Umbilical cord (tissue), 2 donors: ENCODE measurements around the gene CH25H. TPM values are rescaled to one million over a fixed set of nuclear protein-coding genes. Genes with fewer than 3 reads are reported as not detected.
"Not testable (repeated sequence)": the region's sequence is repeated elsewhere in the genome, so short reads cannot be mapped to it uniquely, and the experiment has no call there.

ENCODE experiments used
- DNase-seq: peaks from one replicate; pipeline ENCODE4 v3.0.0-alpha.2; 2015; ENCODE audit warnings: low spot score
- total RNA-seq: library from RNA; depleted of rRNA; stranded (reverse); fragments of >200 nt; gene quantifications from one replicate; pipeline ENCODE4 v1.2.3, GENCODE V29; 2014; ENCODE audit warnings: low replicate concordance; ENCODE audit not compliant: insufficient read depth

CH25H gene, protein sequence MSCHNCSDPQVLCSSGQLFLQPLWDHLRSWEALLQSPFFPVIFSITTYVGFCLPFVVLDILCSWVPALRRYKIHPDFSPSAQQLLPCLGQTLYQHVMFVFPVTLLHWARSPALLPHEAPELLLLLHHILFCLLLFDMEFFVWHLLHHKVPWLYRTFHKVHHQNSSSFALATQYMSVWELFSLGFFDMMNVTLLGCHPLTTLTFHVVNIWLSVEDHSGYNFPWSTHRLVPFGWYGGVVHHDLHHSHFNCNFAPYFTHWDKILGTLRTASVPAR
- total RNA-seq = 6.5 TPM

DNA sequence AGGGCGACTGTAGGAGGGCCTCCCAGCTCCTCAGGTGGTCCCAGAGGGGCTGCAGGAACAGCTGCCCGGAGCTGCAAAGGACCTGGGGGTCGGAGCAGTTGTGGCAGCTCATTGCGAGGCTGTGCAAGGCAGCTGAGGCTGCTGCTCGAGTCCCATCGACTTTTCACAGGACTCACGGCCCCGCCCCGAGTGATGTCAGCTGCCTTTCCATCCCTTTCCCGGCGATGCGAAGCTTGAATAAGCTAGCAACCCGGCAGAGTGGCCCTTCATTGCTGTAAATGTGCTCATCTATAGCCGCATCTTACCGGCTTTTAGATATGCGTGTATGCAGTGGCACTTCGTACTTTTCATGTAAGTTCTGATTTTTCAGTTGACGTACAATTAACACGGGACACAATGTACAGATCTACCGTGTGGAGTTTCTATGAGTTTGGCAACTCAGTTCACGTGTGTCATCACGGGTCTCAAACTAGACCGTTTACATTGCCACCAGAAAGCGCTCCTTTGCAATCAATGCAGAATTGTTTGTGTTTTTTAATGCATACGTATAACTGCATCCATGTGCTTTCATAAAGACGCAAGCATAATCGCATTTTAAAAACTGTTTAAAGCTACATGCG is at the start of gene CH25H:
Gene CH25H (minus strand): TSS at position 137 of the 620 bp plus-strand sequence. CDS start 25 bp downstream, at position 112.
- peak; percentile 83 for DNase-seq

- DNase-seq = no peak
Observed at GRCh38 chr10:89256340-89256739, 49.2 kb upstream of the CH25H start.

DNA sequence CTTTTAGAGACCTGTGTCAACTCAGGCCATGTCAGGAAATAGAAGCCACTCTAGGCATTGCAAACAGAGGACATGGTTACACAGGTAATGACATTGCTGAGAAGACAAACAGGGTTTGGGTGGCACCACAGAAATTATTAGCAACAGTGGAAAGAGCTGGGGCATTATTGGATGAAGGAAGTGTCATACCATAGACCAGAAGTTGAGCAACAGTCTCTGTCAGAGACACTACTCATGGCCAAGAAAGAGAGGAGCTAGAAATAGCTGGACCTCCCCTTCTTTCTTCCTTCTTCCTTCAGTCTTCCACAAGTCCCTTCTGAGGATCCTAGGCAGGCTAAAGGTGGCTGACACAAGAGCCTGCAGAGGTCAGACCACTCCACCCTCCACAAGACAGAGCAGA is 48.7 kb upstream of the CH25H start:
- no peak for DNase-seq

GRCh38 chr10:89255091-89255579 is 48.0 kb upstream of the CH25H start:
- not testable (repeated sequence) for DNase-seq

GRCh38 chr10:89252225-89252585 is 45.1 kb upstream of the CH25H start:
- DNase-seq = no peak

DNA sequence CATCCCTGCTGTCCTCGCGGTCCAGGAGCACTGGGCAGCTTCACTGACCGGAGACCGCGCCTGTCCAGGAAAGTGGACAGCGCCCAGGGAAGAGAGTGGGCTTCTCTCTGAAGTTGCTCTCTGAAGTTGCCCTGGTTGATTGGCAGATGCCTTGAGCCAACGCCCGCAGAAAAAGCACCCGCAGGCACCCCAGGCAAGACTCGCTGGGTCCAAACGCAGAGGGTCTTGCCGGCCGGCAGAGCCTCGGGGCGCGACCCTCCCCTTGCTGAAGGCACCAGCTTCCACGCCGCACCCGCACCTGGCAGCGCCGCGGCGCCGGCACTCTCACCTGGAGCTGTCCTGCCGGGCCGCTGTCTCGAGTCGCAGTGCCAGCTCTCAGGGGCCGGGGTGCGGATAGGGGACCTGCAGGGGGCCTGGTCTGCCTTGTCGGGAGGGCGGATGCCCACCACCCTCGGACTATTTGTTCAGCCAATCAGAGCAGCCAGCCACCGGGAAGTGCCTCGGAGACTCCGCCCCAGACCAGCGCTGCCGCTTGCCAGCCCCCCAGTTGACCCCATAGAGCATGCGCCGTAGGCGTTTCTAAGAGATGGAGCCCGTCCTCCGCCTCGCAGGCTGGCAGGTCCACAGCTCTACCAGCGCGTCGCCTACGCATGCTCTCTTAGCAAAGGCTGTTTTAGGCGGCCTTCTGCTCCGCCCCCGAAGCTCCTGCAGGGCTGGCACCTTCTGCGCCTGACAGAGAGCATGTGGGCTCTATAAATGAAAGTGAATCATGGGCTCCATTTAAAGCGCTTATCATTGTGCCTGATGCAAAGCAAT is 44.5 kb upstream of the CH25H start, which contains the start of gene LIPA:
Gene LIPA (minus strand): TSS at position 367 of the 816 bp plus-strand sequence. CDS start 4,127 bp downstream, outside the sequence.
- peak; percentile 99 for DNase-seq

DNA sequence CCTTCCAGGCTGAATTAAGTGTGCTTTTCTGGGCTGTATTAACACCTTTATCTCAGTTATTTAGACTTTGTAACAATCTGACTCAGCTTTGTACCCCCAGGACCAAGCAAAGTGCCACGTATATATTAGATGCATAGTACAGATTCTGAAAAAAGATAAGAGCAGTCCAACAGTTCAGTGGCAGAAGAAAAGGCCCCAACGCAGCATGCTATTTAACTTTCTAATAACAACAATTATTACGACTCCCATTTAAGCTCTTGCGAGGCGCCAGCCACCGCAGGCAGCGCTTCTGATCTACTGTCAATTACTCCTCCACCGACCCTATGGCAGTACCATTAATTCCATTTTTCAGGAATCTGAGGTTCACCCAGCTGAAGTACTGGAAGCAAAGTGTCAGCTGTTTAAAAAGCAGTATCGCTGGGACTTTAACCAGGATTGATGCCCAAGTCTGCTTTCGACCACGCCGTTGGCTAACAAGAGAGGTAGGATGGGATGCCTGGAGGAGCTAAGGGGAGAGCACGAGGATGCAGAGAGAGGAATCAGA is 43.8 kb upstream of the CH25H start:
- DNase-seq = no peak

DNA sequence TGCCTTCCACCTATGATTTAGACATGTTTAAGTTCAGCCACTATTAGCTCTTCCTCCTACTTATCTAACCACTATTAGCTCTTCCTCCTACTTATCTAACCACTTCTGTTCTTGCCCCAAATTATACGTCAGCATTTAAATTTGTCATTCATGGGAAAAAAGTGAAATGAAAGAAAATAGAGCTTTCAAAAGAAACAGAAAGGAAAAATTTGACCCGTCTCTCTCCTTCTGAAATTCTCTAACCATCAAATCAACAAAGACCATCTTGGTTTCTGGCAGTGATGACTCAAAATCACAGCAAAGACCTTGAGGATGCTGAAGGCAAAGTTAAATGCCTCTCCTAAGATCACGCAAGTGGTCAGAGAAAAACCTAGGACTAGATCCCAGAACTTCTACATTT is 41.9 kb upstream of the CH25H start:
- no peak for DNase-seq

DNA sequence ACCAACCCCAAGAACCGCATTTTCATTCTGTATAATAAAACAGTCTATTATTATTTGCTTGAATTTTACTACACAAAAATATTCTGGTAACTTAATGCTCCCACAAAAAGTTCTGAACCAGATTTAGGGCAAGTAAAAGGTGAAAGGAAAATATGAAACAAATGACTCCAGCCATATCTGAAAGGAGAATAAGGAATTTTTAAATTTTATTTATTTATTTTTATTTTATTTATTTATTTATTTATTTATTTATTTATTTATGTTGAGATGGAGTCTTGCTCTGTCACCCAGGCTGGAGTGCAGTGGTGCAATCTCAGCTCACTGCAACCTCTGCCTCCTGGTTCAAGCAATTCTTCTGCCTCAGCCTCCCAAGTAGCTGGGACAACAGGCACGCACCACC is 40.5 kb upstream of the CH25H start:
- not testable (repeated sequence) for DNase-seq

DNA sequence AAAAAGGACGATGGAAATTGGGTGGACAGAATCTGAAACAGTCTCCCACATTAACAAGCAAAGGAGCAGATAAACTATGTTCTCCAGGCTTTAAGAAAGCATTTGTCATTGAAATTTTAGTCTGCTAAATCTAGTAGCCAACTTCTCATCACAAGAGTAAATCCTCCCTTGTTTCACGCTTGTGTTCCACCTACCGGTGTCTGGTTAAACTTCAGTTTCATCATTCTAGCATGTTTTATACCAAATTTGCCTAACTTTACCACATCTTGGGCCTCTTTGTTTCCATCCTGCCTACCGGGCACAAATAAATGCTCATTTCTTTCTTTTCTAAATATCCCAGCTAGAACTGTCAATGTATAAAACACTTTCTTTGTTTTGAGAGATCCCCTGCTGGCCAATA is 38.7 kb upstream of the CH25H start:
- no peak for DNase-seq

DNA sequence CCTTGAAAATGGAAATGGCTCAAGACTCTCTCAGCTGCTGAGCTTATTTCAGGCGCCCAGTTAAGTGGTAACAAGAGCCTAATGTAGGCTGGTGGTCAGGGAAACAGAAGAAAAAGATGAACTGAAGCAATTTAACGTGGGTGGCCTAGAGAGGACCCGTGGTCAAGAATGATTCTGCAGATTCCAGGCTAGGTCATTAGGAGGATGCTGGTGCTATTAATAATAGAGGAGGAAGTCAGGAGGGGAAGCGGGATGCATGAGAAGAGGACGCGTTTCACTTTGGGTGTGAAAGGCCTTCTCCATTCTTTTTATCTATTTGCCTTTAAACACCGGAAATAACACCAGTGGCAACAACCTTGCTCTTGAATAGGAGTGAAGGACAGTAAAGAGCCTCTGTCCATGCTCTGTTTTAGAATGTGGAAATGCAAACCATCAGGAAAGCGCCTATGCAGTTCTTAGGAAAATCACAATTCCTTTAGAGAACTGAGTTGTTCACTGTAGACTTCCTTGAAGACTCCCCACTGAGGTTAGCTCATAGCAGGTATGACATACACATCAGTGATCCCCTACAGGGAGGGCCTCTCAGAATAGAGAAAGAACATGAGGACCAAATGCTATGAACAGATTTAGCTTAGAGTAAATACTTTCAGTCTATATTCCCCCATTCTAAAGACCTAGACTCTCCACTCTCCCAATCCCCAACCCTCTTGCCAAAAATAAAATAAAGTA is 35.9 kb upstream of the CH25H start:
- DNase-seq = peak; percentile 36

DNA sequence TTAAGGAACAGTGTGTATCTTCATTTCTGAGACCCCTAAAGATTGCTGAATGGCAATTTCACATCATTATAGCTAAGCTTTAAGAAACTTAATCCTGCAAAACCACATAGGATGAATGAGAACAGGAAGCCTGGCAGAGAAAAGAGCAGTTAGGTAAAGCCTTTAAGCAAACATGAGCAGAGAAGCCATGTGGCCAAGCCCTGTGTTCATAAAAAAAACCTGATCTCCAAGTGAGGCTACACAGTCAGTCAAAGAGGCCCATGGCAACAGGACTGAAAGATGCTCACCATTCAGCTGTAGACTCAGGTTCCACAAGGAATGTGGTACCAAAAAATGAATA is 35.2 kb upstream of the CH25H start:
- DNase-seq = no peak

DNA sequence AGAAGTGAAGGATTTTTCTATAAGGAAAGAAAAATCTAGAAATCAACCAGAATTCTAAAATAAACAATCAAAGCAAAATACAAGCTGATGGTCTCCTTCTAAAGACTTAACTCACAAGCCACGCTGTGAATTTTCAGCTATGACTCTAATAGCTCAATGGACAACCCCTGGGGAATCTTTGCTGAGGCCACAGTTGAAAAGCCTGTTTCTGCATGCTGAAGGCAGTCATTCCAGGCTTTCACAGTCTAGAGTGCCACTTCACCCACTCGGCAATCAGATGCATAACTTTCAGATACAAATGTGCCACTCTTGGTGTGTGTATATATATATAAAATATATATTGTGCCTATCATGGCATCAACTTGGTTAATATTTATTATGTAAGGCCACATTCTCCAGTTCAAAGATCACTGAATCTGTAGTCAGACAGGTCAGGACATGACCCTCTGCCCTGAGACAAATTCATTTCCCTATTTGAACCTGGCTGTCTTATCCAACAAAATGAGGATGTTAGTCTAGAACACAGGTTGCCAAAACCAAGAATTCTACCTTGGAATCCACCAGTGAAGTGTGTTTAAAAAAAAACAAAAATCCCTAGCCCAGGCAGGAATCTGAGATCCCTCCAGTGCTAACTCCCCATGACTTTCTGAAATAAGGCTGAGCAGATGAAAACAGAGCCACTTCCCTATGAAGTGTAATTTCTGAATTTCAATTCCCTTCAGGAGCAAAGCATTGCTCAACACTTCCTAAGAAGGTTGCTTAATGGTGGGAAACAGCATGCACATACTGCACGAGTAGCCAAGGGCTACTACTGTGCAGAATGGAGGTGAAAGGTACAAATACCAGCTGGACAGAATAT is 34.6 kb upstream of the CH25H start:
- DNase-seq = no peak

DNA sequence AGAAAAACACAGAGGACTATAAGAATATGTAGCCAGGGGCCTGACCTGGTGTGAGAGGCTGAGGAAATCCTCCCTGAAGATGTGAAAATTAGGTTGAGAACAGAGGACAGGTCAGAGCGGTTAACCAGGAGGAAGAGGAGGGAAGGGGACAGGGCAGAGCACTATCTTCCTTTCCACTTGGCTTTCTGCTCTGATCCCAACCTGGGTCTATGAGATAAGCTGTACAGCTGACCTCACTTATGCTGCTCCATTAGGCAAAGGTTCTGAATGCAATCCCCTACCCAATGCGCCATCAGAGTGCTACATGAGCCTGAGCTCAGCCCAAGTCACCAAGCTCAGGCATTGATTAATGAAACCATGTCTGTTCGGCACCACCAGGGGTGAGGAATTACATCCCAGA is 33.9 kb upstream of the CH25H start:
- DNase-seq = no peak

DNA sequence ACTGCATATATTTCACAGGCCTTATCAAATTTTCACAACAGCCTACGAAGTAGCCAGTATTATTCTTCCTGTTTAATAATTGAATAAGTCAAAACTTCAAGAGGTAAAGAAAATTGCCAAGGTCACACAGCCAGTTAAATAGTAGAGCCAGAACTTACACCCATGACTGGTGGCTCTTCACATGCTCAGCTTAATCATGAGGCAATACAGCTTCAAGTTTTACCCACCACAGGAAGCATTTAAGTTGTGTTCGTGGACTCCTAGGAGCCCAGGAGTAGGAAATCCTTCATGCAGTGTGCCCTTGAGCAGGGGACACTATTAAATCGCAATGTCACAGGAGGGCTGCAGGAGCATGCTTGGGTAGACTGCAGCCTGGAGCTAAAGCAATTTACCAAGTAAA is 33.4 kb upstream of the CH25H start:
- no peak for DNase-seq

DNA sequence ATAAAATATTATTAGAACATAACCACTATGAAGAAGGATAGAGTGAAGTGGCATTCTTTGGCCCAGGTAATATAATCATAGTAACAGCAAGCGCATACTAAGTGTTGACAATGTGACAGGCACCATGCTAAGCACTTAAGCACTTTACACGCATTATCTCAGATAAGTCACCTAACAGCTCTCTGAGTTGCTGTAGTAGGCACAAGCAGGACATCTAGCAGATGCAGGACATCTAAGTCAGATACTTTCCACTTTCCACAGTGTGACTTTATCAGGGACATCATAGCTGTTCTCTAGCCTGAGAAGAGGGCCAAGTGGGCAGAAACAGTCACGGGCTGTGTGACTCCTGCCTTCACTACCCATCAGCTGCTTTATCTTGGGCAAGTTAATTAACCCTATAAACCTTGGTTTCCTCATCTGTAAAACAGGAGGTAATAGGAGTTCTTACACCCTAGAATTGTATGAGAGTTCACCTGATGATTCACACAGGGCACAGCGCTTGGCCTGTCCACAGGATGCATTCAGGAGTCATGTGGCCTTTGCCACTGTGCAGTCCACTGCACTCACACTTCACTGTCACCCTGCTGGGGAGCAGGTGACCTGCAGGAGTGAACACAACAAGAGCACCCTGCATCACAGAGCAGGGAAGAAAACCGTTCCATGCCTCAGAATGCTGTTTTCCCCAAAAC is 32.0 kb upstream of the CH25H start:
- no peak for DNase-seq

GRCh38 chr10:89237849-89238248 is 30.7 kb upstream of the CH25H start:
- no peak for DNase-seq

DNA sequence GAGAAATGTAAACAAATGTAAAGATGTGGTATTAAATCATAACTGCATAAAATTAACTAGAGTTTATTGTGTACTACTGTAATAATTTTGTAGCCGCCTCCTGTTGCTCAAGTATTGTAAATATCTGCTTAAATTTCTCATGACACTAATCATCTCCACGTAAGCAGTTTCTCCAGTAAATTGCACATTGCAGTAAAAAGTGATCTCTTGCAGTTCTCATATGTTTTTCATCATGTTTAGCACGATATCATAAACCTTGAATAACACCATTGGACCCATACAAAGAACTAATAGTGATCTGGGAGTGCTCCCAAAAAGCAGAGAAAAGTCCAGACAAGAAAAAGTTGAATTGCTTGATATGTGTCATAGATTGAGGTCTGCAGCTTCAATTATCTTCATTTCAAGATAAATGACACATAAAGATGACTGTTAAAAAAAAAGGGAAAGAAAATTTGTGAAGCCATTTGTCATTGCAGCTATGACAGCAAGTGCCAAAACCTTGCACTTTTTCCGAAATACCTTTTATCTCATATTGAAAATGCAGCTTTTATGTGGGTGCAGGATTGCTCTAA is 29.2 kb upstream of the CH25H start:
- no peak for DNase-seq

DNA sequence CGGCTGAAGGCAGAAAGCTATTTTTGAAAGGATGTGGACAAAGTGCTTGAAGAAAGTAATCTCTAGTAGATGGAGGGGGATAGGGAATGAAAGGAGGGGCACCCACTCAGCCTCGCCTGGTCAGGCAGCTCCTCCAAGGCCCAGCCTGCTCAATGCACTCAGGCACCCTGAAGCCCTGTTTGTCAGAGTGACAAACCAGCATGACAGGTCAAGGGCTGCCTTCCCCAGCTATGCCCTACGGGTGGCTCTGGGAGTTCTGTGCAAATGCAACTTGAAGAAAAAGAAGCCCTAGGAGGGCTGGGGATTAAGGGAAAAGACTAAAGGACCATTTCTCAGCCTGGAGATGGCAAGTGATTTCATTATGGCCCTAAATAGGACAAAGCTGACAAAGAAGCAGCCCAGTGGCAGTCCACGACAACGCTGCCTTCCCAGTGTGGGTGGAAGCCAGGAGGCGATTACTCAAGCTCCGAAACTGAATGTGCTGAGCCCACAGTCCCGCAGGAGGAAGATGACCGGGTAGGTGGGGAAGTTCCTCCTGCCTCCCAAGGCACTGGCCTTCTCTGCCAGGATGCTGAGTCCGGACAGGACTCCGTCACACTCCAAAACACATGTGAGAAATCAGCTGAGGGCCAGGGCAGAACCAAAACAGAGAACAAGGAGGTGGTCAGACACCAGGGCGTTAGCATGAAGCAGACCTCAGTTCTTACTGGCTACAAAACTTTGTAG is 28.1 kb upstream of the CH25H start:
- DNase-seq = peak; percentile 59
